ENCODE results near the gene MMP14. TPM values are rescaled to one million over a fixed set of nuclear protein-coding genes. Genes with fewer than 3 reads are reported as not detected.

The MMP14 gene
- total RNA-seq, 2 donors from 2014 or later = 59.1 to 82.8 TPM

GRCh38 chr14:22896356-22896755 lies 60.0 kb downstream of the MMP14 start:
- Histone ChIP-seq H3K36me3 (no peaks in the 10 kb centered on the region), H3K4me3 (no peak overlapping the region), H3K27ac (no peak overlapping the region), H3K9me3 (no peaks in the 10 kb centered on the region), H3K27me3 (no peaks in the 10 kb centered on the region), H3K4me1 (no peaks in the 10 kb centered on the region), H3K9ac (ENCODE audit: low read depth in 2 of 2, low read length in 2 of 2) (no peak overlapping the region)
- TF ChIP-seq CTCF (IDR thresholded peaks at IDR 0.05) = no peak
- intact Hi-C loops (cut with DNase I) = no loop called here
- no peak for DNase-seq

DNA sequence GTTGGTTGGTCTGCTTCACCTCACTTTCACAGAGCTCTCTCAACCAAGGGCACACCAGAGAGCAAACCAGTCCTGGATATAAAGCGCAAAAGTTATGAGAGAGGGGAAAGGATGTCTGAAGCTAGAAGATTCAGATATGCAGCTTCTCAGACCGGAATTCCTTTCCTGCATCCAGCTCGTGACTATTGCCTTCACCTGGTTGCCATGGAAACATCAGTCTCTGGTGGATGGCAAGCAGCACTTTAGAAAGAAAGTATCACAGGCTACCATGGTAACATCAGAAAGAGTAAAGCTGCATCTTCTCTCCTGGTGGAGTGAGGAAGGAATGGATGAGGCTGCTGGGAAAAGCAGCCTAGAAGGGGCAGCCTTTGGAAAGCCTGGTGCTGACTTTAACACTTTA lies 60.4 kb downstream of the MMP14 start:
- Histone ChIP-seq H3K9ac (ENCODE audit: low read depth in 2 of 2, low read length in 2 of 2) (no peak overlapping the region), H3K27me3 (no peaks in the 10 kb centered on the region), H3K4me1 (no peaks in the 10 kb centered on the region), H3K9me3 (no peaks in the 10 kb centered on the region), H3K36me3 (peaks cover 4% of the 10 kb centered on the region), H3K27ac (no peak overlapping the region), H3K4me3 (no peak overlapping the region)
- intact Hi-C loops (cut with DNase I) = no loop called here
- no peak for DNase-seq
- no peak for TF ChIP-seq CTCF (IDR thresholded peaks at IDR 0.05)

DNA sequence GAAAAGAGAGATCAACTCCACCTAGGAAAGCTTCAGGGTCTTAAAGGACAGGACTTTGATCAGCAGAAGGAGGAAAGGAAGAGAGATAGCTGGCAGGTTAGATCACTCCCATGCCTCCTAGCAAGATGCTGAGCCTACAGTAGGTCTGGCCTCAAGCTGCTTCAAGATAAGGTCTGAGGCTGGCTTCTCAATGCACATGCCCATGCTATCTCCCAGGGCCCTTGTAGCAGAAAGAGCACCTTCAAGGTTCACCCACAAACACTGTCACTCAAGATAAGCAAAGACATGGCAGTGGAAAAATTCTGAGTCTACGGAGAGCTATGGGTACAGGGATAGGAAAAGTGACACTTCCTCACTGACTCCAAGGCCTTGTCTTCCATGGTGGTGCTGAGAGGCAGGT lies 61.0 kb downstream of the MMP14 start:
- no peaks in the 10 kb centered on the region for H3K9me3 ChIP-seq
- no peak for DNase-seq
- TF ChIP-seq CTCF (IDR thresholded peaks at IDR 0.05) = no peak
- no peak overlapping the region for H3K27ac ChIP-seq
- no peaks in the 10 kb centered on the region for H3K27me3 ChIP-seq
- no peaks in the 10 kb centered on the region for H3K4me1 ChIP-seq
- H3K36me3 ChIP-seq = peaks cover 10% of the 10 kb centered on the region
- intact Hi-C loops (cut with DNase I) = no loop called here
- no peak overlapping the region for H3K9ac ChIP-seq (ENCODE audit: low read depth in 2 of 2, low read length in 2 of 2)
- H3K4me3 ChIP-seq = no peak overlapping the region

Other genes with a start within 250 kb of the MMP14 start
- gene DAD1, start 247.4 kb upstream of the MMP14 start, total RNA-seq = 100 to 1,000 TPM; 163 to 219 TPM
- 10 to 100 TPM; 14.5 to 32.4 TPM for gene ABHD4, start 238.3 kb upstream of the MMP14 start, total RNA-seq
- gene OR6J1, start 192.2 kb upstream of the MMP14 start, total RNA-seq = not detected
- 100 to 1,000 TPM; 110 to 115 TPM for gene OXA1L, start 69.9 kb upstream of the MMP14 start, total RNA-seq
- 1 to 10 TPM; 2.7 to 7.0 TPM for gene SLC7A7, start 21.1 kb upstream of the MMP14 start, total RNA-seq
- gene MRPL52, start 6.7 kb upstream of the MMP14 start, total RNA-seq = 100 to 1,000 TPM in 1 of 2 donors, 10 to 100 TPM in 1; 79.1 to 156 TPM
- 100 to 1,000 TPM; 204 to 222 TPM for gene LRP10, start 35.2 kb downstream of the MMP14 start, total RNA-seq
- under 1 TPM; 0.24 to 0.30 TPM for gene REM2, start 46.6 kb downstream of the MMP14 start, total RNA-seq
- 10 to 100 TPM; 66.8 to 67.7 TPM for gene RBM23, start 82.6 kb downstream of the MMP14 start, total RNA-seq
- 10 to 100 TPM; 39.3 to 86.4 TPM for gene PRMT5, start 92.8 kb downstream of the MMP14 start, total RNA-seq
- 10 to 100 TPM; 36.6 to 54.1 TPM for gene HAUS4, start 120.5 kb downstream of the MMP14 start, total RNA-seq
- gene AJUBA, start 146.0 kb downstream of the MMP14 start, total RNA-seq = 1 to 10 TPM; 4.1 to 6.7 TPM
- gene C14orf93, start 173.6 kb downstream of the MMP14 start, total RNA-seq = 10 to 100 TPM in 1 of 2 donors, 1 to 10 TPM in 1; 8.8 to 14.5 TPM
- 100 to 1,000 TPM in 1 of 2 donors, 10 to 100 TPM in 1; 99.7 to 137 TPM for gene PSMB5, start 198.3 kb downstream of the MMP14 start, total RNA-seq
- gene PSMB11, start 205.6 kb downstream of the MMP14 start, total RNA-seq = not detected
- 10 to 100 TPM in 1 of 2 donors, 1 to 10 TPM in 1; 4.4 to 11.4 TPM for gene CDH24, start 220.9 kb downstream of the MMP14 start, total RNA-seq

Data from colonic mucosa (tissue), 4 donors.